Spinal cord (tissue), 10 donors: ENCODE measurements around the gene VWF. TPM values are rescaled to one million over a fixed set of nuclear protein-coding genes. Genes with fewer than 3 reads are reported as not detected.

Experiments
- DNase-seq, 6 donors: peaks; one replicate each; pipeline versions ENCODE4 v3.0.0 to v3.0.0-alpha.2; 2013 to 2015; ENCODE audit warnings: low spot score in 6 of 6, low read depth in 4 of 6
- H3K27ac ChIP-seq: one replicate; pipeline ENCODE4 v1.5.1; 2013; ENCODE audit warnings: low read depth, low read length, control low read depth
- H3K27me3 ChIP-seq: one replicate; pipeline ENCODE4 v1.6.1; 2013; ENCODE audit warnings: low read length; ENCODE audit not compliant: control insufficient read depth, insufficient read depth
- H3K36me3 ChIP-seq: one replicate; pipeline ENCODE4 v1.6.1; 2013; ENCODE audit warnings: low read length; ENCODE audit not compliant: control insufficient read depth, insufficient read depth
- H3K4me1 ChIP-seq: one replicate; pipeline ENCODE4 v1.6.1; 2013; ENCODE audit warnings: low read length; ENCODE audit not compliant: control insufficient read depth, insufficient read depth
- H3K4me3 ChIP-seq: one replicate; pipeline ENCODE4 v1.5.1; 2013; ENCODE audit warnings: low read depth, low read length, control low read depth
- H3K9me3 ChIP-seq: one replicate; pipeline ENCODE4 v1.6.1; 2013; ENCODE audit warnings: low read length; ENCODE audit not compliant: control insufficient read depth, insufficient read depth
- WGBS: methylation state at CpG from one replicate; pipeline ENCODE4 v1.1.5; 2013; ENCODE audit warnings: missing lambda C conversion rate; ENCODE audit not compliant: insufficient coverage; 5-methylcytosine and 5-hydroxymethylcytosine counted together
- polyA plus RNA-seq, 2 donors: library from polyadenylated mRNA; unstranded; fragments of 120-200 nt; gene quantifications; one replicate each; pipeline ENCODE4 v1.2.1, GENCODE V29; 2013; ENCODE audit not compliant: insufficient read length in 2 of 2
- total RNA-seq, 2 donors: library from RNA; depleted of rRNA in 1 of 2; stranded (reverse); fragments of 120-200 nt in 1 of 2; fragments of >200 nt in 1 of 2; gene quantifications; one replicate each; pipeline versions ENCODE4 v1.2.3 to v1.2.4, GENCODE V29; 2013 to 2014
- donor health status: healthy.

The VWF gene
- total and polyA plus RNA-seq, 4 donors, result 34.3 to 76.6 (median 37.5) TPM

- DNase-seq, result no peak
- 90% methylated on average over 10 of the region's 10 CpGs for WGBS
- no peaks in the 10 kb centered on the region for H3K4me1 ChIP-seq
- no peak overlapping the region for H3K4me3 ChIP-seq
- no peak overlapping the region for H3K27ac ChIP-seq
- no peaks in the 10 kb centered on the region for H3K27me3 ChIP-seq
- no peaks in the 10 kb centered on the region for H3K9me3 ChIP-seq
- no peaks in the 10 kb centered on the region for H3K36me3 ChIP-seq
Measured at GRCh38 chr12:5971194-5971850, 153.1 kb downstream of the VWF start.

DNA sequence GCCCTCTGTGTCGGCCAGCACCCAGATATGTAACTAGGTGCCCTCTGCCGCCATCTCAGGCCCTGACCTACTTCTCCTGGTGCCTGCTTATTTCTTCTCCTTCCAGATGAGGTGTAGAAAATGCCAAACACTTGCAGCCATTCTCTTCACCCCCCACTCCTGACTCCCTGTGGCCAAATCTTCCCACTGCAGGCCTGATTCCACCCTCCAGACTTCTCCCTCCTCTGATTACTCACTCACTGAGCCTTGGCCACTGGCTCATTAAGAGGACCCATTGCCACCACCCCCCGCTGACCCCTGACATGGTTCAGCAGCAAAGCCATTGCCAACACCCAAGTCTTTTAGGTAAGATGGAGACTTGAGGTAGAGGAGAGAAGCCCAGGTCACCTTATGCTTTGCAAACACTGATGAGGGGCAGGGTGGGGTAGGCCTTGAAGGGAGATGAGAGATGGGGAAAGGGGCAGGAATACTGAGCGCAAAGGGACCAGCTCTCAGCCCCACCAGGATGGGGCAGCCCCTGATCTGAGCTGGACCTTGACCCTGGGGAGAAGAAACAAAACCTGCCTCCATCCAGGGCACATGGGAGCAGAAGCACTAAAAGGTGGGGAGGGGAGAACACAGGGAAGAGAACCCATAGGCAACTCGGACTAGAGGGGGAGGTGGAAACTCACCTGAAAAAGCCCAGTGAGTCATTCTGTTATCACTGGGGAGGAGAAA, 154.3 kb downstream of the VWF start:
- Histone ChIP-seq H3K36me3 (no peaks in the 10 kb centered on the region), H3K4me1 (peaks cover 10% of the 10 kb centered on the region), H3K9me3 (no peaks in the 10 kb centered on the region), H3K27ac (no peak overlapping the region), H3K4me3 (no peak overlapping the region), H3K27me3 (peaks cover 2% of the 10 kb centered on the region)
- 95% methylated on average over 5 of the region's 5 CpGs for WGBS
- DNase-seq, result no peak

DNA sequence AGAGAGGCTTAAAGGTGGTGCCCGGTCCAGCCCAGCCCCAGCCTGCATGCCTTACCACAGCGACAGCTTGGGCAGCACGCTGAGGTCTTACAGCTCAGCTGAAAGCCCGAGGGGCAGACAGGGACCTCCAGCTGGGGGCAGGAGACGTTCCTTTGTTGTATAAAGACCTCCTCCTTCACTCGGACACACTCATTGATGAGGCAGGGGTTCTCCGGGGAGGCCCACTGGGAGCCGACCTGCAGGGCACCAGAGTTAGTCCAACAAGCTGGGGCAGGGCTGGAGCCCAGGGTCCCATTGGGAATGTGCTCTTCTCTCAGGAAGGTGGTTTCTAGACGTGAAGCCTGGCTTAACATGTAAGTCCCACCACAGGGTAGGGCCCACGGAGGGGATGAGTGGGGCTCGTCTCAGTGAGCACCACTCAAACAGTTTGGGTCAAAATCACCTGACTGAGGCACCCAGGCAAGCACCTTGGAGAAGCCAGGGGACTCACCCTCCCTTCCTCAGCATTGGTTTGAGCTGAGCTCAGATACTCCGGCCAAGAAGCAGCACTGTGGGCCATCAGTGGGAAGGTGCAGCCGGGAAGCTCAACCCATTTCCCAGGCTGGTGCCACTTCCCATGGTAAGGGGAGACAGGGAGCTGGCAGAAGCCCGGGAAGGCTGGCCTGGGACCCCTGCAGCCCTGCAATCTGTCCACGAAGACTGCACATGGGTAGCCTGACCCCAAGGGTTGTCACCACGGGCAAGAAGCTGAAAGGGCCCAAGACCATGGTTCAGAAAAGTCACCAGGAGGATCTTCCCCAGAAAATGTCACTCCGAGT, 155.1 kb downstream of the VWF start:
- H3K27me3 ChIP-seq, result peaks cover 2% of the 10 kb centered on the region
- H3K36me3 ChIP-seq, result no peaks in the 10 kb centered on the region
- peaks cover 16% of the 10 kb centered on the region for H3K4me1 ChIP-seq
- DNase-seq, result no peak
- 63% methylated on average over 17 of the region's 17 CpGs for WGBS
- no peak overlapping the region for H3K27ac ChIP-seq
- no peaks in the 10 kb centered on the region for H3K9me3 ChIP-seq
- H3K4me3 ChIP-seq, result no peak overlapping the region

DNA sequence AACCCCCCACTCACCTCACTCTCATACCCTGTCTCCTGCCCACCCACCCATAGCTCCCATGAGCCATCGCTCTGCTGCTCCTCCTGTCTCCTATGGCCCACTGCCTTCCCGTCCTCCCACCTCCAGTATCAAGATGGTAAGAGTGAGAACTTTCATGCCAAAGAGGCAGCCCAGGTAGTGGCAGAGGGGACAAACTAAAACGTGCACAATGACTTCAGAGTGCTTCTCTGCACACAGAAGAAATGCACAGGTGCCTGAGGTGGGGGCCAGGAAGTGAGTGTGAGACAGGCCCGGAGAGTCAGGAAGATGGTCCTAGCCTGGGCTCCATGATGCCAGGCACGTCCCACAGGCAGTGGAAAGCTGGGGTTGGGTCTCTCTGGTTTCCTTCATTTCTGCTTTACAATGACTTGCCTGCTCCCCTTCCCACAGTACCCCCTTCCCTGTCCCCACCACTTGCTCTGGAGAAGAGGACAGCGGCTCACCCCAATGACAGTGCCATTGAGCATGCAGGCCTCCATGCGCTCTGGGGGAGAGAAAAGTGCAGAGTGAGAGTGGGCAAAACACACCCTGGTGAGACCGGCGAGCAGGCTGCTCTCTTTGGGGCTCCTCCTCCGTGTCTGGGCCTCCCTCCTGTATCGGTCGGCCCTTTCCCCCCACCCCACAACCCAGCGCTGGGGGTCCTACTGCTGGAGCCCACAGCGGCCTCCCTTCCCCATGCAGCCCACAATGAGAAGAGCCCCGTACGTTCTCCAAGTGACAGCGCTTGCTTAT, 156.6 kb downstream of the VWF start:
- H3K4me1 ChIP-seq, result peaks cover 16% of the 10 kb centered on the region
- WGBS, result 97% methylated on average over 8 of the region's 17 CpGs
- H3K27me3 ChIP-seq, result peaks cover 2% of the 10 kb centered on the region
- H3K36me3 ChIP-seq, result no peaks in the 10 kb centered on the region
- no peak overlapping the region for H3K27ac ChIP-seq
- DNase-seq, result no peak
- no peaks in the 10 kb centered on the region for H3K9me3 ChIP-seq
- no peak overlapping the region for H3K4me3 ChIP-seq

- 80% methylated on average over 7 of the region's 11 CpGs for WGBS
- no peak for DNase-seq
- no peak overlapping the region for H3K27ac ChIP-seq
- peaks cover 2% of the 10 kb centered on the region for H3K27me3 ChIP-seq
- peaks cover 16% of the 10 kb centered on the region for H3K4me1 ChIP-seq
- no peaks in the 10 kb centered on the region for H3K9me3 ChIP-seq
- no peak overlapping the region for H3K4me3 ChIP-seq
- no peaks in the 10 kb centered on the region for H3K36me3 ChIP-seq
Measured at GRCh38 chr12:5966486-5967095, 157.9 kb downstream of the VWF start.

- Histone ChIP-seq H3K4me1 (peaks cover 16% of the 10 kb centered on the region), H3K9me3 (no peaks in the 10 kb centered on the region), H3K36me3 (no peaks in the 10 kb centered on the region), H3K27me3 (peaks cover 2% of the 10 kb centered on the region), H3K4me3 (no peak overlapping the region), H3K27ac (no peak overlapping the region)
- WGBS, result 22% methylated on average over 5 of the region's 9 CpGs
- peak in 3 of 6 donors; percentile 19 to 75 (median 53) for DNase-seq
Measured at GRCh38 chr12:5965950-5966383, 158.5 kb downstream of the VWF start.

DNA sequence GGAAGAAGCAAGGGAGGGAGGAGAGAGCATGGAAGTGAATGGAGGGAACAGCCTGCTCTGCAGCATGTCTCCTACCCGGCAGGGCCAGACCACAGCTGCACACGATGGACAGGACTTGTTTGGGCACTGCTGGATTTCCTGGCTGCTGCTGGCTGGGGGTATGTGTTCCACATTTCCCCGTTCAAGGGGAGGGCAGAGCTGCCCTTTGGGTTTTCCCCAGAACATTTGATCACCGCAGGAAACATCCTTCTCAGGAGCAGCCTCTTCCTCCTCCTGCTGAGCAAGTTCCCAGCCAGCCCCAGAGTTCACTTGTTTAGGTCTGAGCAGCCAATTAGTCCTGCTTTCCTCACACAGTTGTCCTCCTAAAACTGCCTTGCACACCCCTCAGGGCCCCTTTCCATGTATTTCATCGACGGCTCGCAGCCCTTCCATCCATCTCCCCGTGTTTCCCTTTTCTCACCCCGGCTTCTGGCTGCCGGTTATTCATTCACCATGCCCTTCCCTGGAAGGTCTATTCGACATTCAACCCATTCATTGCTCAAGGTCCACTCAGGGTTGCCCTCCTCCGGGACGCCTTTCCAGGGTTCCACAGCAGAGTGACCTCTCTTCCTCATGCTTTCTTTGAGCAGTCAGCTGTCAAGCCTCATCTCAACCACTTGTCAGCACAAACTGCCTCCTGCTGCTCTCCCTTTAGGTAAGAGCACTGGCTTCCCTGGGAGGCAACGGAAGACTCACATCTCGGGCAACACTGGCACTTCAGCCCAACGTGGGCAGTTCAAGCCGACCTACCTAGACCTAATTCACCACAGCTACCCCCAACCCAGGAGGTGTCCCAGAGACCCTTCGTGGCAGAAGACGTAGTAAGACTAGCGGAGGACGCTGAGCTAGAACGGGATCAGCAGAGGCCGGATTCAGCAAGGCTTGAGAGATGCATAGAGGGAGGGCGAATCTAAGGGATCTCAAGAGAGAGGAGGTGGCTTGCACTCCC, 159.3 kb downstream of the VWF start:
- no peak overlapping the region for H3K4me3 ChIP-seq
- no peak overlapping the region for H3K27ac ChIP-seq
- peaks cover 2% of the 10 kb centered on the region for H3K27me3 ChIP-seq
- 54% methylated on average over 24 of the region's 24 CpGs for WGBS
- DNase-seq, result peak in 1 of 6 donors; percentile 61
- H3K9me3 ChIP-seq, result no peaks in the 10 kb centered on the region
- peaks cover 16% of the 10 kb centered on the region for H3K4me1 ChIP-seq
- no peaks in the 10 kb centered on the region for H3K36me3 ChIP-seq

GRCh38 chr12:5963515-5963914, 161.0 kb downstream of the VWF start:
- 81% methylated on average over 4 of the region's 7 CpGs for WGBS
- H3K27ac ChIP-seq, result no peak overlapping the region
- H3K9me3 ChIP-seq, result no peaks in the 10 kb centered on the region
- H3K36me3 ChIP-seq, result no peaks in the 10 kb centered on the region
- peaks cover 2% of the 10 kb centered on the region for H3K27me3 ChIP-seq
- no peak for DNase-seq
- no peak overlapping the region for H3K4me3 ChIP-seq
- peaks cover 16% of the 10 kb centered on the region for H3K4me1 ChIP-seq
